ENCODE measurements around the gene MEF2A.
"Not testable (repeated sequence)": the region's sequence is repeated elsewhere in the genome, so short reads cannot be mapped to it uniquely, and the experiment has no call there.

DNA sequence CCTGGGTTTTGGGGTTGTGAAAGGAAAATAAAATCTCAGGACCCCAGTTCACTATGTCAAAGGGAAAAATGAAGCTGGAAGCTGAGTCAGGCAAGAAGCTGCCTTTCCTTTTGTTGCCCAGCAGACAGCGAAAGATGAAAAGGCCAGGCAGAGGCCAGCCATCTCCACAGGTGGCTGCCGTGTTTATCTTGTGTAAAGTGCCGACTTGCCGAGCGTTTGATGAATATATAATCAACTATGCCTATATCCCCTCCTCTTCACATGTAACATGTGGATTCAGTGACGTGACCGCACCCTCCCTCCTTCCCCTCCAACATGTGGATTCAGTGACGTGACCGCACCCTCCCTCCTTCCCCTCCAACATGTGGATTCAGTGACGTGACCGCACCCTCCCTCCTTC lies 184.5 kb downstream of the MEF2A start:
- not testable (repeated sequence) for TF ChIP-seq POLR2AphosphoS5 (IDR thresholded peaks at IDR 0.05; ENCODE audit: borderline replicate concordance, low read depth, low read length); EZH2 (IDR thresholded peaks at IDR 0.05); FOXP2 (optimal IDR thresholded peaks at IDR 0.05; ENCODE audit: control extremely low read depth, extremely low read length, insufficient read depth)

All from SK-N-MC (cell line).